ENCODE results near the gene NRSN2.
"Not testable (repeated sequence)": the region's sequence is repeated elsewhere in the genome, so short reads cannot be mapped to it uniquely, and the experiment has no call there.

NRSN2 gene

DNA sequence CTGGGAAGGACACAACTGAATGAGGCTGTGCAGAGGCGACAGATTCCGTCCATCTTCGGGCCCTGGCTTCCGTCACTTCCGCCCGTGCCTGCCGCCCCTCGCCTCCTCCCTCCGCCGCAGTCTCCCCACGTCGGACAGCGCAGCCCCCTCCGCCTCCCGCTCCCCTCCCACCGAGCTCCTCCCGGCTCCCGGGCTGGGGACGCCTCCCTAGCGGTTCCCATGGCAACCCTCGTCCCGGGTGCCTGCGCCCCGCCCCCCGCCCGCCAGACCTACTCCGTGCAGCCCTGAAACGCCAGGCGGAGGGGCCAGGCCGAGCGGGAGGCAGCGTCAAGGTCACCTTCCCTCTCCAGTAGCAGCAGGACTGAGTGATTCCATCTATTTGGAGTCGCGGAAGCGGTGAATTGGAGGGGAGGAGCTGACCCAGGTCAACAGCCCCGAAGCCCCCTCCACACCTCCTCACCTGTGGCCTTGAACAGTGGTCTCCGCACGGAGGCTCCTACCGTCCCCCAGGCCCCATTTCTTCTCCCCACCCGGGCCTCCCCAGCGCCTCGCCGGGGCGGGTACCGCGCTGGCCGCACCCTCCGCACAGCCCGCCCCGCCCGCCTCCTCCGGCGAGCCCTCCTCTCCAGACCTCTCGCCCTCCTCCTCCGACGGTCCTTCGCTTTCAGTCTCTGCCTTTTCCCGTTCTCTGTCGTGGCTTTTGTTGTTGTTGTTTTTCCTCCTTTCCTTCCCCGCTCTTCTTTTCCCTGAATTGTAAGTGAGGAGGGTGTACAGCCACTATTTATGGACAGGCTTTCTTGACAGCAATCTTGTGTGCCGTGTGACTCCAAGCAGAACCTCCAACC lies 951 bp downstream of the NRSN2 start:
- H3K27ac ChIP-seq = peak overlapping the region; percentile 70
- no peak for DNase-seq (ENCODE audit: low read depth, low spot score)

- no peak overlapping the region for H3K27ac ChIP-seq
- DNase-seq (ENCODE audit: low read depth, low spot score) = no peak
Measured at GRCh38 chr20:348972-349841, 2.3 kb downstream of the NRSN2 start.

- H3K27ac ChIP-seq = no peak overlapping the region
- no peak for DNase-seq (ENCODE audit: low read depth, low spot score)
Measured at GRCh38 chr20:353166-353565, 6.3 kb downstream of the NRSN2 start.

DNA sequence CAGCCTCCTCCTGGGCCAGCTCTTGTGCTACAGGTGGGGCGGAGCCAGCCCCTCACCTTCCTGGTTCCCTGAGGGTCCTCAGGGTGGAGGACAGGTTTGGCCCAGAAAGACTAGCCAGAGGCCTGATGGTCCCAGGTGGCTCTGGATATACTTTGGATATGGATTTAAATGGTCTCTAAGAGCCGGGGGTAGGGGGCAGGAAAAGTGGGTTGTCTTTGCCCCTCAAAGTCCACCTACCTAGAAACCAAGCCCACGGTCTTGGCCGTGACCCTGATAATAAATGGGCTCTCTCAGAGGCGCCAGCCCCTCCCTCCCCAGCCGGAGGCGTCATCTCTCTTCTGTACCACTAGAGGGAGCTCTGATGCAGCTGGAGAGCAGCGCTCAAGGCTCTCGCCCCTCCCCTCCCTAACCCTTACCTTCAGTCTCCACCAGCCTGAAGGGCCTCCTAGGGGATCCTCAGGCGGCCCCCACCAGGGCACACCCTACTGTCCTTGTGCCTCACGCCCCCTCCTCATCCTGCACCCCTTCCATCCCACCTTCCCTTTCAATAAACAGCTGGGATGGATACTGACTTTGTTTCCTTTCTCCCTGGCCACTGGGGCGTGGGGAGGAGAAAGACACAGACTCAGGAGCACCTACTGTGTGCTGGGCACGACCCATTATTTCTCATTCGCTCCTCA lies 7.5 kb downstream of the NRSN2 start:
- H3K27ac ChIP-seq = peak overlapping the region; percentile 1

DNA sequence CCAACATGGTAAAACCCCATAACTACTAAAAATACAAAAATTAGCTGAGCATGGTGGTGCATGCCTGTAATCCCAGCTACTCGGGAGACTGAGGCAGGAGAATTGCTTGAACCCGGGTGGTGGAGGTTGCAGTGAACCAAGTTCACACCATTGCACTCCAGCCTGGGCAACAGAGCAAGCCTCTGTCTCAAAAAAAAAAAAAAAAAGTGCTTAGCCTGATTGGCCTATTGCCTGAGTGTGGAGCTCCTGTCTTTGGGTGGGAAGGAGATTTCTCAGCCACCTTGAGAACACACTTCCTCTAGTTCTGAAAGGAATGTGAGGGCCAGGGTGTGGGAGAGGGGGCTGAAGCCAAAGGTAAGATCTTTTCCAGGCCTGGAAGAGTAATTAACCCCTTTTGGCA lies 9.2 kb downstream of the NRSN2 start:
- DNase-seq (ENCODE audit: low read depth, low spot score) = not testable (repeated sequence)
- peak overlapping the region; percentile 1 for H3K27ac ChIP-seq

More for the DNA sequence above, 7.5 kb downstream of the NRSN2 start:
- DNase-seq (ENCODE audit: low read depth, low spot score) = no peak

GRCh38 chr20:356745-357144 lies 9.8 kb downstream of the NRSN2 start:
- H3K27ac ChIP-seq = no peak overlapping the region
- no peak for DNase-seq (ENCODE audit: low read depth, low spot score)

GRCh38 chr20:358891-359555 lies 12.1 kb downstream of the NRSN2 start:
- H3K27ac ChIP-seq = peak overlapping the region; percentile 18
- no peak for DNase-seq (ENCODE audit: low read depth, low spot score)

DNA sequence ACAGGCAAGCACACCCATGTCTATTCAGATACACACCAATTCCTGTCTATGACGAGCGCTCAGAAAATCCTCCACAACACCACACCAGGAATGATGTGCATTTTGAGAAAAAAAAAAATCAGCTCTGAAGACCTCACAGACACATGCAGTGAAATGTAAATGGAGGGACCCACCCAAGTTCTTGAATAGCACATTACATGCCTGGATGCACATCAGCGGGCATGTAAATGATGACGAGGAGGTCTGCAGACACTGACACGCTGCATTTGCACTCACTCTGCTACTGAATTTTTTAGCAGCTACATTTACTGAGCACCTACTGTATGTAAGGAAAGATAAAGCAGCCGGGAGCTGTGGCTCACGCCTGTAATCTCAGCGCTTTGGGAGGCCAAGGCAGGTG lies 14.7 kb downstream of the NRSN2 start:
- DNase-seq (ENCODE audit: low read depth, low spot score) = no peak
- peak overlapping the region; percentile 100 for H3K27ac ChIP-seq

- peak overlapping the region; percentile 100 for H3K27ac ChIP-seq
- peak; percentile 83 for DNase-seq (ENCODE audit: low read depth, low spot score)
Measured at GRCh38 chr20:362271-363254, 15.7 kb downstream of the NRSN2 start.

GRCh38 chr20:363319-364078 lies 16.6 kb downstream of the NRSN2 start:
- peak overlapping the region; percentile 100 for H3K27ac ChIP-seq

GRCh38 chr20:364905-365794 lies 18.2 kb downstream of the NRSN2 start:
- DNase-seq (ENCODE audit: low read depth, low spot score) = no peak
- peak overlapping the region; percentile 100 for H3K27ac ChIP-seq

More at GRCh38 chr20:363319-364078, 16.6 kb downstream of the NRSN2 start:
- no peak for DNase-seq (ENCODE audit: low read depth, low spot score)

DNA sequence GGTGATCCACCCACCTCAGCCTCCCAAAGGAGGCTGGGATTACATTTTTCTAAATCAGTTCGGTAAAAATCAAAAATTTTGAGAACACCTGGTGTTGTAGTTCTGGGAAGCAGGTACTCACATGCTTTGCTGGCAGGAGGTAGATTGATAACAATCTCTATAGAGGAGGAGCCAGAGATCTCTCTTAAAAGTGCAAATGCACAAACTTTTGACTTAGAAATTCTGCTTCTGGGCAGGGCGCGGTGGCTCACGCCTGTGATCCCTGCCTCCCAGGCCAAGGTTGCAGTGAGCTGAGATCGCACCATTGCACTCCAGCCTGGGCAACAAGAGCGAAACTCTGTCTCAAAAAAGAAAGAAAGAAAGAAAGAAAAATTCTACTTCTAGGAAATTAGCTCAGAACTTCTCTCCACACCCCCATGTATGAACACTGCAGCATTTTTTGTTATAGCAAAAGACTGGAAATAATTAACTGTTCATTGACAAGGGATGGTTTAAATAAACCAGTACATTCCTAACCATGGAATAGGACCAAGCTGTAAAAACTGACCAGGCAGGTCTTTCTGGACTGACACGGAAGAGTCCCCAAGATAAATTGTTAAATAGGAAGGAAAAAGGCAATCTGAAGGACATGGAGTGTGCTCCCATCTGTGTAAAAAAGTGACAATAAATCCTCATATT lies 19.3 kb downstream of the NRSN2 start:
- peak overlapping the region; percentile 100 for H3K27ac ChIP-seq

DNA sequence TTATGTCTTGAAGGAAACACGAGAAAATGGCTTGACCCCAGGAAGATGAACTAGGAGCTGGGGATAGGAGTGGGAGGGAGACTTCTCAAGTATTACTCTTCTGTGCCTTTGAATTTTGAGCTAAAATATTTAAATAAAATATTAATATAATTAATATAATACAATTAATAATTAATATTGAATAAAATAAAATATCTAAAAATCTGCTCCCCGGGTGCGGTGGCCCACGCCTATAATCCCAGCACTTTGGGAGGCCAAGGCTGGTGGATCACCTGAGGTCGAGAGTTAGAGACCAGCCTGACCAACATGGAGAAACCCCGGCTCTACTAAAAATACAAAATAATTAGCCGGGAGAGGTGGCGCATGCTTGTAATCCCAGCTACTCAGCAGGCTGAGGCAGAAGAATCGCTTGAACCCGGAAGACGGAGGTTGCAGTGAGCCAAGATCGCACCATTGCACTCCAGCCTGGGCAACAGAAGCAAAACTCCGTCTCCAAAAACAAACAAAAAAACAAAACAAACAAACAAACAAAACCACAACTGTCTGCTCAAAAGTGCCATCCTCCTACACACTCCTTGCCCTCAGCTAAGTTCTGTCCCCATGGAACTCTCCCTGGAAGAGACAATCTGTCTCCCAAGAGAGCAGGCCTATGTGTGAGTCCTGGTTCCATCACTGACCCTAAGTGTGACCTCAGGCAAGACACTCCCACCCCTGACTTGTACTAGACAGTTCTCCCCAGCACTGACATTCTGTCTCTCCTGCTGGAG lies 20.0 kb downstream of the NRSN2 start:
- H3K27ac ChIP-seq = peak overlapping the region; percentile 100
- DNase-seq (ENCODE audit: low read depth, low spot score) = no peak

More for the DNA sequence above, 19.3 kb downstream of the NRSN2 start:
- no peak for DNase-seq (ENCODE audit: low read depth, low spot score)

- peak overlapping the region; percentile 100 for H3K27ac ChIP-seq
- no peak for DNase-seq (ENCODE audit: low read depth, low spot score)
Measured at GRCh38 chr20:367486-367887, 20.6 kb downstream of the NRSN2 start.

- H3K27ac ChIP-seq = peak overlapping the region; percentile 100
- no peak for DNase-seq (ENCODE audit: low read depth, low spot score)
Measured at GRCh38 chr20:368915-369314, 22.0 kb downstream of the NRSN2 start.

GRCh38 chr20:370151-370600 lies 23.3 kb downstream of the NRSN2 start:
- peak overlapping the region; percentile 100 for H3K27ac ChIP-seq
- no peak for DNase-seq (ENCODE audit: low read depth, low spot score)
